Spinal cord (tissue), 10 donors: ENCODE results near the gene UNC45A. TPM values are rescaled to one million over a fixed set of nuclear protein-coding genes. Genes with fewer than 3 reads are reported as not detected.

Source experiments
- DNase-seq, 6 donors: peaks; one replicate each; pipeline versions ENCODE4 v3.0.0 to v3.0.0-alpha.2; 2013 to 2015; ENCODE audit warnings: low spot score in 6 of 6, low read depth in 4 of 6
- H3K27ac ChIP-seq: one replicate; pipeline ENCODE4 v1.5.1; 2013; ENCODE audit warnings: low read depth, low read length, control low read depth
- H3K27me3 ChIP-seq: one replicate; pipeline ENCODE4 v1.6.1; 2013; ENCODE audit warnings: low read length; ENCODE audit not compliant: control insufficient read depth, insufficient read depth
- H3K36me3 ChIP-seq: one replicate; pipeline ENCODE4 v1.6.1; 2013; ENCODE audit warnings: low read length; ENCODE audit not compliant: control insufficient read depth, insufficient read depth
- H3K4me1 ChIP-seq: one replicate; pipeline ENCODE4 v1.6.1; 2013; ENCODE audit warnings: low read length; ENCODE audit not compliant: control insufficient read depth, insufficient read depth
- H3K4me3 ChIP-seq: one replicate; pipeline ENCODE4 v1.5.1; 2013; ENCODE audit warnings: low read depth, low read length, control low read depth
- H3K9me3 ChIP-seq: one replicate; pipeline ENCODE4 v1.6.1; 2013; ENCODE audit warnings: low read length; ENCODE audit not compliant: control insufficient read depth, insufficient read depth
- WGBS: methylation state at CpG from one replicate; pipeline ENCODE4 v1.1.5; 2013; ENCODE audit warnings: missing lambda C conversion rate; ENCODE audit not compliant: insufficient coverage; 5-methylcytosine and 5-hydroxymethylcytosine counted together
- polyA plus RNA-seq, 2 donors: library from polyadenylated mRNA; unstranded; fragments of 120-200 nt; gene quantifications; one replicate each; pipeline ENCODE4 v1.2.1, GENCODE V29; 2013; ENCODE audit not compliant: insufficient read length in 2 of 2
- total RNA-seq, 2 donors: library from RNA; depleted of rRNA in 1 of 2; stranded (reverse); fragments of 120-200 nt in 1 of 2; fragments of >200 nt in 1 of 2; gene quantifications; one replicate each; pipeline versions ENCODE4 v1.2.3 to v1.2.4, GENCODE V29; 2013 to 2014
- donor health status: healthy.

Gene UNC45A
- total and polyA plus RNA-seq, 4 donors: 29.3 to 54.7 (median 47.5) TPM

- Histone ChIP-seq H3K4me3 (no peak overlapping the region), H3K9me3 (no peaks in the 10 kb centered on the region), H3K27me3 (no peaks in the 10 kb centered on the region), H3K27ac (no peak overlapping the region), H3K36me3 (peaks cover 32% of the 10 kb centered on the region), H3K4me1 (peaks cover 65% of the 10 kb centered on the region)
- WGBS: 72% methylated on average over 5 of the region's 8 CpGs
- no peak for DNase-seq
Observed at GRCh38 chr15:90959028-90959595, 24.0 kb downstream of the UNC45A start.

GRCh38 chr15:90959894-90960293, 24.8 kb downstream of the UNC45A start:
- Histone ChIP-seq H3K4me3 (no peak overlapping the region), H3K36me3 (peaks cover 37% of the 10 kb centered on the region), H3K27me3 (no peaks in the 10 kb centered on the region), H3K27ac (peak overlapping the region; percentile 61), H3K9me3 (no peaks in the 10 kb centered on the region), H3K4me1 (peaks cover 58% of the 10 kb centered on the region)
- 42% methylated on average over 5 of the region's 5 CpGs for WGBS
- peak; percentile 33 to 94 (median 52) for DNase-seq

GRCh38 chr15:90960298-90961091, 25.4 kb downstream of the UNC45A start:
- Histone ChIP-seq H3K27ac (no peak overlapping the region), H3K9me3 (no peaks in the 10 kb centered on the region), H3K4me3 (no peak overlapping the region), H3K36me3 (peaks cover 42% of the 10 kb centered on the region), H3K4me1 (peaks cover 52% of the 10 kb centered on the region), H3K27me3 (no peaks in the 10 kb centered on the region)
- 79% methylated on average over 20 of the region's 20 CpGs for WGBS
- DNase-seq: peak in 1 of 6 donors; percentile 49

DNA sequence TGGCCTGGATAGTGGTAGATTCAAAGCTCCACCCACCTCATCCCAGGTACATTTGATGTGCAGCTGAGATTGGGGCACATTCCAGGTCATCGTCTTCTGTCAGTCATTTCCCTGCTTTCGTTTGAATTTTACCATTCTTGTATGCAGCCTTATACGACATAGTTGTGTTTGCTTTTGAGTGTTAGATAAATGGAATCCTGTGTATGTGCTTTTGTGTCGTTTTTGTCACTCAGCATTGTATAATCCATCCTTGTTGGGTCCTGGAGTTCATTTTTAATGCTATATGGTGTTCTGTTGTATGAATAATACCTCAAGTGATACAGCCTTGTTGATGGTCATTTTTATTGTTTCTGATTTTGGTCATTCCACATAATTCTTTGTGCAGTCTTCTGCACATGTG, 26.9 kb downstream of the UNC45A start:
- Histone ChIP-seq H3K9me3 (no peaks in the 10 kb centered on the region), H3K4me3 (no peak overlapping the region), H3K27me3 (no peaks in the 10 kb centered on the region), H3K4me1 (peaks cover 42% of the 10 kb centered on the region), H3K27ac (no peak overlapping the region), H3K36me3 (peaks cover 50% of the 10 kb centered on the region)
- WGBS: no CpG with 5 or more reads among the region's 4 CpGs
- DNase-seq: no peak

GRCh38 chr15:90966262-90966661, 31.2 kb downstream of the UNC45A start:
- no peak overlapping the region for H3K4me3 ChIP-seq
- H3K27me3 ChIP-seq: no peaks in the 10 kb centered on the region
- DNase-seq: no peak
- no peaks in the 10 kb centered on the region for H3K4me1 ChIP-seq
- 80% methylated on average over 2 of the region's 9 CpGs for WGBS
- no peak overlapping the region for H3K27ac ChIP-seq
- H3K36me3 ChIP-seq: peaks cover 43% of the 10 kb centered on the region
- no peaks in the 10 kb centered on the region for H3K9me3 ChIP-seq

- WGBS: 89% methylated on average over 4 of the region's 5 CpGs
- DNase-seq: no peak
- Histone ChIP-seq H3K9me3 (no peaks in the 10 kb centered on the region), H3K27ac (no peak overlapping the region), H3K27me3 (no peaks in the 10 kb centered on the region), H3K36me3 (peaks cover 36% of the 10 kb centered on the region), H3K4me3 (no peak overlapping the region), H3K4me1 (no peaks in the 10 kb centered on the region)
Observed at GRCh38 chr15:90967206-90967605, 32.1 kb downstream of the UNC45A start.

DNA sequence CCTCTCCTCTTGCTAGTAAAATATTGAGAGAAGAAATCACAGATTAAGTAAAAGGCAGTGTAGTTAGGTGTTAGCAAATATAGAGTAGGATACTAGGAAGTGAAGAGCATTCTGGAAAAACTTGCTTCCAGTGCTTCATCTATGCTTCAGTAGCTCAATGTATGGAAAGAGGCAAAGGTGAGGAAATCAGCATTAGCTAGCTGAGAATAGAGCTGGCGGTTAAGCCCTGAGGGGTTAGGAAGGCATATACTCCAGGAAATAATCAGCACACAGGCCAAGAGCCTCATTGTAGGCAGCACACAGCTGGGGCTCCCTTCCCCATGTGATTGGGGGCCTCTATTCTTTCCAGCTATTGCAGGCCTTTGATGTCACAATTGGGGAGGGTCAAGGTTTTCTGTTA, 33.3 kb downstream of the UNC45A start:
- H3K9me3 ChIP-seq: no peaks in the 10 kb centered on the region
- DNase-seq: no peak
- no peak overlapping the region for H3K27ac ChIP-seq
- whole genome bisulfite sequencing: 86% methylated on average over 1 of the region's 1 CpG
- peaks cover 34% of the 10 kb centered on the region for H3K36me3 ChIP-seq
- H3K4me3 ChIP-seq: no peak overlapping the region
- no peaks in the 10 kb centered on the region for H3K27me3 ChIP-seq
- H3K4me1 ChIP-seq: no peaks in the 10 kb centered on the region

DNA sequence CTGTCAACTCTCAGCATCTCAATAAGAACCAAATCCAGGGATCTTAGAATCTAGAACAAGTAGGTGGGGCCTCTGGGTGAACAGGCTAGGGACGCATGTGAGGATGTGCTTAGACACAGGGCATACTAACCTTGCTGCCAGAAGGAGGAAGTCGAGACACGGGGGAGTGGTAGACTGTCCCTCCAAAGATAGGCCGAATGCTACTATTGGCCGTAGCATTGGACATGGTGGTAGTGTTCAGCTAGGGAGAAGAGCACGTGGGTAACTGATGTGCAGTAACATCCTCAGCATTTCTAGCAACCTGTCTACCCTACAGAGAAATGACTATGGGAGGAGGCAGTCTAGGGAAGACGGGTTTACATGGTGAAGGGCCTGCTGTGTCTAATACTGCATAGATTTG, 35.2 kb downstream of the UNC45A start:
- Histone ChIP-seq H3K36me3 (peaks cover 35% of the 10 kb centered on the region), H3K9me3 (no peaks in the 10 kb centered on the region), H3K27me3 (no peaks in the 10 kb centered on the region), H3K4me3 (no peak overlapping the region), H3K4me1 (no peaks in the 10 kb centered on the region), H3K27ac (no peak overlapping the region)
- 93% methylated on average over 3 of the region's 7 CpGs for WGBS
- no peak for DNase-seq

- 70% methylated on average over 2 of the region's 5 CpGs for WGBS
- H3K4me3 ChIP-seq: no peak overlapping the region
- H3K36me3 ChIP-seq: peaks cover 24% of the 10 kb centered on the region
- DNase-seq: no peak
- H3K4me1 ChIP-seq: no peaks in the 10 kb centered on the region
- H3K27me3 ChIP-seq: no peaks in the 10 kb centered on the region
- no peak overlapping the region for H3K27ac ChIP-seq
- no peaks in the 10 kb centered on the region for H3K9me3 ChIP-seq
Observed at GRCh38 chr15:90972133-90972532, 37.0 kb downstream of the UNC45A start.

GRCh38 chr15:90974216-90974615, 39.1 kb downstream of the UNC45A start:
- Histone ChIP-seq H3K4me3 (no peak overlapping the region), H3K27me3 (no peaks in the 10 kb centered on the region), H3K27ac (no peak overlapping the region), H3K9me3 (no peaks in the 10 kb centered on the region), H3K36me3 (peaks cover 26% of the 10 kb centered on the region), H3K4me1 (no peaks in the 10 kb centered on the region)
- DNase-seq: no peak
- WGBS: 95% methylated on average over 20 of the region's 21 CpGs
